Cardiac septum (tissue), 1 donor: ENCODE data around the gene CERCAM. TPM values are rescaled to one million over a fixed set of nuclear protein-coding genes. Genes with fewer than 3 reads are reported as not detected.
"Not testable (repeated sequence)": the region's sequence is repeated elsewhere in the genome, so short reads cannot be mapped to it uniquely, and the experiment has no call there.

Source experiments
- DNase-seq: peaks from one replicate; pipeline ENCODE4 v3.0.0-alpha.2; 2020; ENCODE audit warnings: low spot score
- intact Hi-C: fragments of 100-400 bp; cut with DNase I; formaldehyde crosslinking; loops from one replicate; pipeline ENCODE4 v1.14.0; 2022
- total RNA-seq: library from RNA; stranded (reverse); fragmentation: NEBNext Ultra II Directional; extraction: Animal tissue kit (Norgen Biotek cat#: 25700); gene quantifications from one replicate; pipeline ENCODE4 v1.2.1, GENCODE V29; 2021
- donor health status: DM: no; HTN: no; CAD: no.

The CERCAM gene
- total RNA-seq, 1 donor from 2014 or later, result 16.6 TPM

DNA sequence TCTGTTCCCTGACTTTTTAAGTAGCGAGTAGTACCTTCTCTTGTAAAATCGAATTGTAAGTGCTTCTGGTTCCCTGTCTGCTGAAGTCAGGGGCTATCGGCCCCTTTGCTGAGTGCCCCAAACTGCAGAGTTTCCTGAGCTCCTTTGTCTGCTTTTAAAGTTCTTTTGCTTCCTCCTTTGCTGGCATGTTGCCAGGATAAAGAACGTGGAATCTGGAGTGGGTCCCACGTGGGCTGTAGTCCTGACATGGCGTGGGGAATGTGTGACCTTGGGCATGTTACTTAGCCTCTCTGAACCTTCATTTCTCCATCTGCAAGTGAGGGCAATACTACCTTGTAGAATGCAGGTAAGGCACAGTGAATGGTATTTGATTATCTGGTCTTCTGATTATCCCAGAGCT, 21.5 kb downstream of the CERCAM start:
- no peak for DNase-seq
- intact Hi-C loops, result no loop called here

GRCh38 chr9:128446505-128446904, 25.8 kb downstream of the CERCAM start:
- DNase-seq, intact Hi-C loops: not testable (repeated sequence)

- no peak for DNase-seq
- intact Hi-C loops, result no loop called here
Measured at GRCh38 chr9:128448746-128449145, 28.1 kb downstream of the CERCAM start.

GRCh38 chr9:128454991-128455390, 34.3 kb downstream of the CERCAM start:
- DNase-seq, result no peak
- intact Hi-C loops, result loop anchor here (5.0 kb wide), 1 partner anchor 97 kb away; the partner anchor contains the start of gene SPTAN1

DNA sequence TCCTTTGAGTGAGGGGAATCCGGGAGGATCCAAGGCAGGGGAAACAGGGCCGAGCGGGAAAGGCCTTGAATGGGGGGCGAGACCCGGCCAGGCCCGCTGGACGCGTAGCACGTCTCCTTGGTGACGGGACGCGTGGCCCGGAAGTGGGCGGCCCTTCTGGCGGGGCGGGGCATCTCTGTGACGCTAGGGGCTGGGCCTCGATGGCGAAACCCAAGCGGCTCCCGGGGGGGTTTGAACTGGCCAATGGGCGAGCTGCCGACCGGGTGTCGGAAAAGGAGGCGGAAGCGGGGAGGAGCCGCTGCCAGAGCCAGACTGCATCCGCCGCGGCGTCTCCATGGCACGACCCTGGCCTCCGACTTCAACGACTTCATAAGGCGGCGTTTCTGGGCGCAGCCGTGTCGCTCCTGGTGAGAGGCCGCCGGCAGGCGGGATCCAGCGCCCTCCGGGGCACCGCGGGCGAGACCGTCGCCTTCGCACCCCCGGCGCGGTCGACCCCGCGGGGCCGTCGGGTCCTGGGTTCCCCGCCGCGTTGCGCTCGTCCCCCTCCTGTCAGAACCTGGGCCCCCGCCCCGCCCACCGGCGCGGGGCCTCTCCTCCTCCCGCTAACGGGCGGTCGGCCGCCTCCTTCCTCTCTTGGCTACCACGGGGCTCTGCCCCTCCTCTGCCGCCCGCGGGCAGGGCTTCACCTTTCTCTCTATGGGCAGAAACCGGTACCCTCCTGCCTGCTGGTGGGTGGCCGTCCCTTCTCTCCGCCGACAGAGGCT, 35.4 kb downstream of the CERCAM start, which contains the start of gene ODF2:
TSS of gene ODF2 (plus strand) at position 158 of the 764 bp plus-strand sequence. CDS start at position 244, 86 bp downstream.
- intact Hi-C loops, result loop anchor here (2.0 to 5.0 kb wide), 2 partner anchors 49 to 96 kb away; partner anchors contain the start of genes GLE1 and SPTAN1
- peak; percentile 99 for DNase-seq

GRCh38 chr9:128456613-128457061, 36.0 kb downstream of the CERCAM start:
- intact Hi-C loops, result loop anchor here (2.0 to 5.0 kb wide), 2 partner anchors 48 to 96 kb away; partner anchors contain the start of genes GLE1 and SPTAN1
- peak; percentile 80 for DNase-seq

- DNase-seq, result no peak
- intact Hi-C loops, result loop anchor here (2.0 to 5.0 kb wide), 2 partner anchors 48 to 95 kb away; partner anchors contain the start of genes GLE1 and SPTAN1
Measured at GRCh38 chr9:128457207-128457606, 36.5 kb downstream of the CERCAM start.

GRCh38 chr9:128459011-128459410, 38.4 kb downstream of the CERCAM start:
- intact Hi-C loops, result loop anchor here (5.0 kb wide), 1 partner anchor 93 kb away; the partner anchor contains the start of gene SPTAN1
- no peak for DNase-seq

- no peak for DNase-seq
- intact Hi-C loops, result no loop called here
Measured at GRCh38 chr9:128469070-128469469, 48.4 kb downstream of the CERCAM start.

- DNase-seq, result no peak
- intact Hi-C loops, result no loop called here
Measured at GRCh38 chr9:128470560-128470959, 49.9 kb downstream of the CERCAM start.

DNA sequence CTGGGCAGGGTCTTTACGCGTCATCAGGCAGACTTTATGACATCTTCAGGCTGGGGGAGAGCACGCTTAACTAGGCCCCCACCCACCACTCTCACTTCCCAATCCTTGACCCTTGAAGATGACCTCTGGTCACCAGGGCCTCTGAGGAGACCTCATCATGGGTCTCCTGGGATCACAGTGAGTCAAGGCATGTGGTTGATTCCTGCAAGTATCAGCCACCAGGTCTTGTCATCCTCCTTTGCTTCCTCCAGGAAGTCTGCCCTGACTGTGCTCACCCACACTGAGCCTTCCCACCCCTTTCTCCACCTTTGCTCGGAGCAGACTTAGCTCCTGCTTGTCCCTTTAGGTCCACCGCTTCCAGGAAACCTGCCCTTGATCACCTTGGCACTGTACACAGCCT, 52.4 kb downstream of the CERCAM start:
- intact Hi-C loops, result no loop called here

DNA sequence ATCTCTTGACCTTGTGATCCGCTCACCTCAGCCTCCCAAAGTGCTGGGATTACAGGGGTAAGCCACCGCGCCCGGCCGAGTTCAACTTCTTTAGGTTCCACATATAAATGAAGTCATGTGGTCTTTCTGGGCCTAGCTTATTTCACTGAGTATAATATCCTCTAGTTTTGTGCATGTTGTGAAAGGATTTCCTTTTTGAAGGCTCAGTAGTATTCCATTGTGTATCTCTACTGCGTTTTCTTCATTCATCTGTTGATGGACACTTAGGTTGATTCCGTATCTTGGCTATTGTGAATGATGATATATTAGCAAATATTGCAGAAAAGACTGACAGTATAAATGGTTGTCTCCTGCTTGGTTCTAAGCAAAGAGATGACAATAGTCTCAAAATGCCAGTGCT, 55.2 kb downstream of the CERCAM start:
- intact Hi-C loops, result no loop called here
- no peak for DNase-seq

More for the DNA sequence above, 52.4 kb downstream of the CERCAM start:
- DNase-seq, result no peak

DNA sequence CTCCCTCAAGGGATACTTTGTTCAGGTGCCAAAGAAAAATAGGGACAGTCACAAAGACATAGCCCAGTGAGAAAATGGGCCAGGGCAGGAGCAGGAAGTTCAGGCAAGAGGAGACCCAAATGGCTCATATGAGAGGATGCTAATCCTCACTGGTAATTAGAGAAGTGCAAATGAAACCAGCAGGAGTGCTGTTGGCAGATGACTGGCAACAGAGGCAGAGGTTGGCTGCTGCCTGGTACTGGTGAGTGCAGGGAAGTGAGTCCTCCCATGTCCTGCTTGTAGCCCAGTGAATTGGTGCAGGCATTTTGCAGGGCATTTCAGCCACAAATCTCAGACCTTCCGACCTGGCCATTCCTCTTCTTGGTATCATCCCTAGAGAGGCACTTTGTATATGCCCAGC, 58.6 kb downstream of the CERCAM start:
- DNase-seq, result no peak
- intact Hi-C loops, result no loop called here

- DNase-seq, result no peak
- intact Hi-C loops, result no loop called here
Measured at GRCh38 chr9:128481561-128481960, 60.9 kb downstream of the CERCAM start.

- no peak for DNase-seq
- intact Hi-C loops, result no loop called here
Measured at GRCh38 chr9:128482186-128482585, 61.5 kb downstream of the CERCAM start.

- intact Hi-C loops, result no loop called here
- no peak for DNase-seq
Measured at GRCh38 chr9:128484686-128485413, 64.2 kb downstream of the CERCAM start.

DNA sequence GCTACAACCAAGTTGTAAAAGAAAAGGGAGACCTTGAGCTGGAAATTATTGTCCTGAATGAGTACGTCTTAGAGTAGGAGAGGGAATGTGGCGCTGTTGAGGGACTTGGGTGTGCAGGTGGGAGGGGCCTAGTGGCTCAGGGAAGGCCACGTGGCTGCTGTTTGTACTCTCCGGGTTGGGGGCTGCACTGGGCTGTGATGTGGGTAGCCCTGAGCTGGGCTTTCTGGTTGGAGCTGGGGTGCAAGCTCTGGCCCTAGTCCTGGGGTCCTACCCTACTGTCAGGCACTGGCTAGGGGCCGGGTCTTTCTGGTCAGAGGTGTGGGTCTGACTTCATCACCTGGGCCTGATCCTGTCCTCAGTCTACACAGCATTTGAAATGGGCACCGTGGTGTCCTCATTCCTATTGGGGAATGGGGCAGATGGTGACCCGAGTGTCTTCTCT, 64.8 kb downstream of the CERCAM start:
- DNase-seq, result no peak
- intact Hi-C loops, result no loop called here

GRCh38 chr9:128486201-128486600, 65.5 kb downstream of the CERCAM start:
- no peak for DNase-seq
- intact Hi-C loops, result no loop called here
